ENCODE results near the gene ERVMER34-1.

ERVMER34-1 gene

GRCh38 chr4:52750819-52751486 is at the start of gene ERVMER34-1:
TSS of gene ERVMER34-1 (minus strand) at chr4:52751425. CDS start at chr4:52745520, 5,905 bp downstream.
- DNase-seq (ENCODE audit: extremely low spot score, insufficient read length, low read depth), result no peak

GRCh38 chr4:52799813-52800212 is 48.6 kb upstream of the ERVMER34-1 start:
- DNase-seq (ENCODE audit: extremely low spot score, insufficient read length, low read depth), result no peak
- FAIRE-seq, result no peak

More at GRCh38 chr4:52750819-52751486, at the start of gene ERVMER34-1:
- FAIRE-seq, result no peak

- no peak for FAIRE-seq
These were observed 44.3 kb upstream of the ERVMER34-1 start for GRCh38 chr4:52795533-52795932.

GRCh38 chr4:52791936-52792335 is 40.7 kb upstream of the ERVMER34-1 start:
- no peak for DNase-seq (ENCODE audit: extremely low spot score, insufficient read length, low read depth)
- FAIRE-seq, result no peak

More at GRCh38 chr4:52795533-52795932, 44.3 kb upstream of the ERVMER34-1 start:
- DNase-seq (ENCODE audit: extremely low spot score, insufficient read length, low read depth), result no peak

GRCh38 chr4:52789774-52790173 is 38.5 kb upstream of the ERVMER34-1 start:
- DNase-seq (ENCODE audit: extremely low spot score, insufficient read length, low read depth) (no peak), FAIRE-seq (no peak)

GRCh38 chr4:52788806-52789205 is 37.6 kb upstream of the ERVMER34-1 start:
- DNase-seq (ENCODE audit: extremely low spot score, insufficient read length, low read depth) (no peak), FAIRE-seq (no peak)

- DNase-seq (ENCODE audit: extremely low spot score, insufficient read length, low read depth) (no peak), FAIRE-seq (no peak)
These were observed 31.8 kb upstream of the ERVMER34-1 start for GRCh38 chr4:52783069-52783468.

- no peak for FAIRE-seq
These were observed 29.6 kb upstream of the ERVMER34-1 start for GRCh38 chr4:52780617-52781354.

GRCh38 chr4:52780206-52780605 is 29.0 kb upstream of the ERVMER34-1 start:
- DNase-seq (ENCODE audit: extremely low spot score, insufficient read length, low read depth), result no peak
- FAIRE-seq, result no peak

More at GRCh38 chr4:52780617-52781354, 29.6 kb upstream of the ERVMER34-1 start:
- DNase-seq (ENCODE audit: extremely low spot score, insufficient read length, low read depth), result no peak

- FAIRE-seq (no peak), DNase-seq (ENCODE audit: extremely low spot score, insufficient read length, low read depth) (no peak)
These were observed 9.0 kb upstream of the ERVMER34-1 start for GRCh38 chr4:52760256-52760655.

GRCh38 chr4:52755426-52755825 is 4.2 kb upstream of the ERVMER34-1 start:
- FAIRE-seq (no peak), DNase-seq (ENCODE audit: extremely low spot score, insufficient read length, low read depth) (no peak)

- FAIRE-seq (no peak), DNase-seq (ENCODE audit: extremely low spot score, insufficient read length, low read depth) (no peak)
These were observed 1.7 kb upstream of the ERVMER34-1 start for GRCh38 chr4:52752936-52753335.

- FAIRE-seq (no peak), DNase-seq (ENCODE audit: extremely low spot score, insufficient read length, low read depth) (no peak)
These were observed 274 bp upstream of the ERVMER34-1 start for GRCh38 chr4:52751487-52751911.

GRCh38 chr4:52750213-52750612 is 1.0 kb downstream of the ERVMER34-1 start:
- FAIRE-seq, result no peak

GRCh38 chr4:52748432-52748831 is 2.8 kb downstream of the ERVMER34-1 start:
- no peak for DNase-seq (ENCODE audit: extremely low spot score, insufficient read length, low read depth)
- no peak for FAIRE-seq

More at GRCh38 chr4:52750213-52750612, 1.0 kb downstream of the ERVMER34-1 start:
- DNase-seq (ENCODE audit: extremely low spot score, insufficient read length, low read depth), result no peak

GRCh38 chr4:52744588-52744987 is 6.6 kb downstream of the ERVMER34-1 start:
- no peak for DNase-seq (ENCODE audit: extremely low spot score, insufficient read length, low read depth)

GRCh38 chr4:52743444-52744019 is 7.7 kb downstream of the ERVMER34-1 start:
- no peak for FAIRE-seq
- no peak for DNase-seq (ENCODE audit: extremely low spot score, insufficient read length, low read depth)

More at GRCh38 chr4:52744588-52744987, 6.6 kb downstream of the ERVMER34-1 start:
- FAIRE-seq, result no peak

- FAIRE-seq (no peak), DNase-seq (ENCODE audit: extremely low spot score, insufficient read length, low read depth) (no peak)
These were observed 21.6 kb downstream of the ERVMER34-1 start for GRCh38 chr4:52729586-52729985.

- DNase-seq (ENCODE audit: extremely low spot score, insufficient read length, low read depth), result no peak
- no peak for FAIRE-seq
These were observed 22.5 kb downstream of the ERVMER34-1 start for GRCh38 chr4:52728691-52729240.

GRCh38 chr4:52726826-52727580 is 24.2 kb downstream of the ERVMER34-1 start:
- DNase-seq (ENCODE audit: extremely low spot score, insufficient read length, low read depth), result no peak
- FAIRE-seq, result no peak

All from GM18507 (cell line).